WTC11 (cell line): ENCODE results near the gene NECAB3. TPM values are rescaled to one million over a fixed set of nuclear protein-coding genes. Genes with fewer than 3 reads are reported as not detected.

Experiments used
- total RNA-seq: library from RNA; stranded (reverse); gene quantifications from 3 replicates; pipeline ENCODE4 v1.2.3, GENCODE V29; 2021

The NECAB3 gene
- total RNA-seq, 1 experiment from 2014 or later = 38.0 TPM

Other genes starting within 250 kb of the NECAB3 start
- 5.3 to 6.3 TPM (median 6.2 TPM) in 3 replicates for gene SNTA1, start 230.7 kb downstream of the NECAB3 start, total RNA-seq
- gene CBFA2T2, start 184.3 kb downstream of the NECAB3 start, total RNA-seq = 22.1 to 23.8 TPM (median 23.5 TPM) in 3 replicates
- gene C20orf144, start 12.1 kb downstream of the NECAB3 start, total RNA-seq = 0.09 to 0.21 TPM (median 0.14 TPM) in 3 replicates
- 1.3 to 1.9 TPM (median 1.5 TPM) in 3 replicates for gene ACTL10, start 7.5 kb downstream of the NECAB3 start, total RNA-seq
- gene E2F1, start 12.0 kb upstream of the NECAB3 start, total RNA-seq = 34.2 to 44.2 TPM (median 34.5 TPM) in 3 replicates
- gene PXMP4, start 45.9 kb upstream of the NECAB3 start, total RNA-seq = 3.3 to 6.0 TPM (median 5.8 TPM) in 3 replicates
- gene ZNF341, start 57.6 kb upstream of the NECAB3 start, total RNA-seq = 7.8 to 9.6 TPM (median 8.0 TPM) in 3 replicates
- gene CHMP4B, start 136.9 kb upstream of the NECAB3 start, total RNA-seq = 65.4 to 72.5 TPM (median 66.1 TPM) in 3 replicates